NK-92 treated with Interleukin-12 subunit alpha and Interleukin-12 subunit beta, amount 100 ng/mL, for 24 hours (cell line): ENCODE measurements around the gene CELSR1.
"Not testable (repeated sequence)": the region's sequence is repeated elsewhere in the genome, so short reads cannot be mapped to it uniquely, and the experiment has no call there.

ENCODE experiments used
- DNase-seq: peaks from one replicate; lab custom pipeline; 2025; lab: John Stamatoyannopoulos, UW

Gene CELSR1

DNA sequence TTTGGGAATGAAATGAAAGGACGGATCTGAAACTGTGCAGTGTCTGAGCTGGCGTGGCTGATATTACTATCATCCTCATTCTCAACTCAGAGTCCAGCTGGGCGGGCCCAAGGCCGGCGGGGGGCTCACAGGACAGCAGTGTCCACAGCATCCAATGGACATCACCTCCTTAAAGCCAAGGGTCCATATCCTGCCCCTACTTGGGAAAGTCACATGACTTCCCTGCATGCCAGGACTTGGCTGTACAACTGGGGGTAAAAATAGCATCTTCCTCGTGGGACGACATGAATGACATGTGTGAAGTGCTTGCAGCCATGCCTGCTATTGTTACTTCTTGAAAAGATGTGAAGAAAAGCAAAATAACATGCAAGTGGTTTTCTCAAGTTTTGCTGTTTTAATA lies 119.7 kb downstream of the CELSR1 start:
- DNase-seq: no peak

DNA sequence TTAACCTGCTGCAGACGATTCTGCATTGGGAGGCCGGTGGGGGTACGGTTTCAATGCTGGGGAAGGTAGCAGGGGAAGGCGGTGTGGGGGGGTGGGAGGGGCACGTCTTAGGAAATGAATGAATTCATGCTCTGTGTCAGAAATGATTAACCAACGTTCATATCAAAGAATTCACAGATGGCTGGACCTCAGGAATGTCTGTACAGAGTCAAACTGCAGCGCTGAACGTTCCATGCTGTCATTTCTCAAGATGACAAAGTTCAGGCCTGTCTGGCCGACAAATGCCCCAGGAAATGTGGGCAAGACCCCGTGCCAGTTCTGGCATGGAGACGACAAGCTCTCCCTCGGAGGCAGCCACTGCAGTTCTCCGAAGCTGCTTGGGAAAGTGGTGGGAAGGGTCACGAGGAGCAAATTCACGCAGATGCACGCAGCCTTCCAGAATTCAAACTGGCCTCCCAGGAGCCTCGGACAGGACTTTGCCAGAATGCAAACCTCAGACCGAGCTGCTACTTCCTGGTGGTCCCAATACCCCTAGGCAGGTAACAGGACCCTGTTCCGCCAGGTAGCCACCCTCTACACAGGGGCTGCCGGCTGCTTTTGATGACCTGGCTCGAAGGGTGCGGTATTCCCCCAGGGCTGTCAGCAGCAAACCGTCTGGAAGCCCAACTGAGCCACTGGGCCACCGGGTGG lies 120.4 kb downstream of the CELSR1 start:
- no peak for DNase-seq

DNA sequence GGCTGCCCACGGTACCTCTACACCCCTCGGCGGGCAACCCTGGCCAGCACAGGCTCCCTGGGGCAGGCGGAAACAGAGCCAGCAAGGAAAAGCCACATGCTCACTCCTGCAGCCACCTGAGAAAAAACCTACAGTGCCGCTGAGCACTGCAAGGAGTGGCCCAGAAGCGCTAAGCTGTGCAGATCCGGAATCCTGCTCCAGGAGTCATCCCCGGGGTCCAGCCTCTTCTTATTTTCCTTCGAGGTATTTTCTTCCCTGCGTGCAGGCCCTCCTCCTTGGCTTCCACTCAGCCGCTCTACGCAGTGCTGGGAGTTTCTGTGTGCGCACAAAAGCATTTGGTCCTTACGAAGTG lies 120.9 kb downstream of the CELSR1 start:
- no peak for DNase-seq

DNA sequence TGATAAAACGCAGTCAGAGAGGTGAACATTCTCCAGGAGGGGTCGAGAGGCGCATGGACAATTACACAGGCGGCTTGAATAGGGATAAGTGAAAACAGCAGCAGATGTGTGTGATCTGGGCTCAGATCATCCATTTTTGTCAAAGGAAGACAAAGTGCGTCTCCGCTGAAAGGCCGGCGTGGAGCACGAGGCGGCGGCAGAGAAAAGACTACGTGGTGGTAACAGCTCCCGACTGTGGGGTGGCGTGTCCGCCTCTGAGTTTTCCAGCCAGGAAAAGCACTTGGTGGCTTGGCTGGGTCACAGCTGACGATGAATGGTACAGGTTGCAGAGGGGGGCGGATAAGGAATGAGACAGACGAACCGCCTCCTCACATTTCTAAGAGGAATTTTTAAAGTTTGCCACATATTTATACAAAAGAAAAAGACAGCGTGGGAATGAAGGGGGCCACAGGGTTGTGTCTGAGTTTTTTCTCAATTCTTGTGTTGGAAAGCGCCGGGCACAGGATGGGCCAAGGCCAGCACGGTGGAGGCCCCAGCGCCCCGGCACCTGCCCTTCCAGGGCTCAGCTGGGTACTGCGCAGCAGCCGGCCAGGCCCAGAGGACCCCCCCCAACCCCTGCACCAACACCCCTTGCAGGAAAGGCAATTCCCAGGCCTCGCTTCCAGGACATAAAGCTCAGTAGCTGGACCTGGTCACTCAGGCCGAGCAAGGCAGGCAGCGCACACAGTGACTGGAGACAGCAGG lies 121.5 kb downstream of the CELSR1 start:
- DNase-seq: no peak

DNA sequence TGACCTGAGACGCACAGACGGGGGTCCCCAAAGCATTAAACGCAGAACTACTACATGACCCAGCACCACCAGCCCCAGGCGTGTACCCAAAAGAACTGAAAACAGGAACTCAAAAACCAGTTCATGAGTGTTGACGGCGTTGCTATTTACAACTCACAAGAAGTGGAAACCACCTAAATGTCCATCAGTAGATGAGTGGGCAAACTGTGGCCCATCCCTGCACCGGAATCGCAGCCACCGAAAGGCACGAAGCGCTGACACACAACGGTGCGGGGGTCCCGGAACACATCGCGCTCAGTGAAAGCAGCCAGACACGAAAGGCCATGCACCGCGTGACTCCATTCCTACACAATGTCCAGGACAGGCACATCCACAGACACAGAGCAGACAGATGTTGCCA lies 122.7 kb downstream of the CELSR1 start:
- no peak for DNase-seq

DNA sequence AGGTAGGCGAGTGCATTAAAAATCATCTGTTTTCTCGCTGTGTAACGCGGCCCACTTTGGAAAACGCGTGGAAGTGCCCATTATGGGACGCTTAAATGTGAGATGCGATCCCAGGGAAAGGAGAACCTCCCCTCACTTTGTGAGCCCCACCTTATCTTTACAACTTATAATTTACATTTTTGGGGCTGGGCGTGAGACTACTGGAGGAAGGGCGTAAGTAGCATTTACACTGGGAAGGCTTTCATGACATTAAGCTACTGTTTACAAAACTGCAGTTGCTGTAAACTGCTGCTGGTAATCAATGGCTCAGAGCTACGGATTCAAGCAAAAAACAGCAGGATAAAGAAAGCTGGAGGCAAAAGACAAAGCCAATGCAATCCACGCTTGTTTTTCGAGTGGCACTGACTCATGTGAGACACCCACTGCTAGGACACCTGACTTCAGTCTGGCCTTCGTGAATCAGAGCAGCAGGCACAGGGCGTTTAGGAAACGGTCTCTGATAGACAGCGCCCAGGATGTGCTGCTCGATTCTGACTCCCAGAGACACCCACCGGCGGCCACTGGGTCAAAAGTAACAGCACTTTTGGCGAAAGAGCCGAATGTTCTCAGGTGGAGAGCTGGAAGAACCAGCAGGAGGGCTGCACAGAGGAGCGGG lies 123.6 kb downstream of the CELSR1 start:
- DNase-seq: no peak

DNA sequence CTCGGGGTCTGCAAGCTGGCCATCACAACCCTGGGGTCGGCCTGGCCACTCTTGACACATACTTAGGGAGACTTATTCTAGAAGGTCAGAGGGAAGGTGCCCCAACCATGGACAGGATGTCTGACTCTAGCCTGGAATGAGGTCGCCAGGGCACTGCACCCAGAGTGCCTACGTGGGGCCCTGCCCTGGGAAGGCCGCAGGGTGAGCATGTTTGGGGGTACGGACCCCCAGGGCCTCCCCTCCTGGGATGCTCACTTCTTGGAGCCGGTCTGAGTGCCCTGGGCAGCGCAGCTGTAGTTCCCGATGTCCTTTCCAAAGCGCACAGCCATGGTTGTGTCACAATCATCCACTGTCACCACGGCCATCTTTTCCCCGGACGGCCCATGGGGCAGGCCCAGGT lies 126.1 kb downstream of the CELSR1 start:
- DNase-seq: no peak

DNA sequence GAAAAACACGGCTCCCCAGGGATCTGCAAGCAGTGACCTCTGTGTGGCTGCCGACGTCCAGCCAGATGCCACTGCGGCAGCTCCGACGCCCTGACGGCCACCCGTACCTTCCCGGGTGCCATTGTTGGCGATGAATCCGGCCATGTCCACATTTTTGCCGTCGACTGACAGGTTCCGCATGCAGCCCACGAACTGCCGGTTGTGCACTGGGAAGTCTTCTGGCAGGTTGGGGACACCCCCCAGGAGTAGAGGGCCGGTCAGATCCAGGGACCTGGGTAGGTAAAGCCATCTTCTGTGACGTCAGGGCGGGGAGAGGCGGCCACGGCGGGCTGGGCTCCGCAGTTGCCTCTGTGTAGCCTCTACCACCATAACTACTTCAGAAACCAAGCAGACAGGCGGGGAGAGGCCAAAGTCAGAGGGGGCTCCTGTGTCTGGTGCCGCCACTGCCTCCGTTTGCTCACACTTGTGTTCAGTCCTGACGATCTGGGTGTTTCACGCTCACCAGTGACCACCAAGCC lies 127.1 kb downstream of the CELSR1 start:
- DNase-seq: no peak

DNA sequence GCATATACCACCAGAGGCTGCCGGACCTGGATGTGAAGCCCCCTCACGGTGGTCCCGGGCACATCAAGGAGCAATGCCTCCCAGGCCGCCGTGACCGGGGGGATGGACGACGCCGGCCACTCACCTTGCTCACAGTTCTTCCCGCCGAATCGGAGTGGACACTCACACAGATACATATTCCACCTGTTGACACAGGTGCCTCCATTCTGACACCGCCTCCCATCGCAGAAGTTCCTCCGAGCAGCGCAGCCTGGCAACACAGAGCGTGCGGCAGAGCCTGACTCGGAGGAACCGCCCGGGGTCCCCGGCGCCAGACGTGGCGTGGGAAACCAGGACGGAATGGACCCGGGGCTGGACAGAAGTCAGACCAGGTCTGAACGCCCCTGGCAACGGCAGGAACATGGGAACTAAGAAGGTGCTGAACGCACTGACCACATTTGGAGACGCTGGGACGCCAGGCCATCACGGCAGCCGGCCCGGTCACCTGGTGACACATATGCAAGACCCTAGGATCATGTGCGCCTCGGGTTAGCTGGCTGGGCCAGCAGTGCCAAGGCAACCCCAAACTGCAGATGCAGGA lies 127.7 kb downstream of the CELSR1 start:
- DNase-seq: no peak

DNA sequence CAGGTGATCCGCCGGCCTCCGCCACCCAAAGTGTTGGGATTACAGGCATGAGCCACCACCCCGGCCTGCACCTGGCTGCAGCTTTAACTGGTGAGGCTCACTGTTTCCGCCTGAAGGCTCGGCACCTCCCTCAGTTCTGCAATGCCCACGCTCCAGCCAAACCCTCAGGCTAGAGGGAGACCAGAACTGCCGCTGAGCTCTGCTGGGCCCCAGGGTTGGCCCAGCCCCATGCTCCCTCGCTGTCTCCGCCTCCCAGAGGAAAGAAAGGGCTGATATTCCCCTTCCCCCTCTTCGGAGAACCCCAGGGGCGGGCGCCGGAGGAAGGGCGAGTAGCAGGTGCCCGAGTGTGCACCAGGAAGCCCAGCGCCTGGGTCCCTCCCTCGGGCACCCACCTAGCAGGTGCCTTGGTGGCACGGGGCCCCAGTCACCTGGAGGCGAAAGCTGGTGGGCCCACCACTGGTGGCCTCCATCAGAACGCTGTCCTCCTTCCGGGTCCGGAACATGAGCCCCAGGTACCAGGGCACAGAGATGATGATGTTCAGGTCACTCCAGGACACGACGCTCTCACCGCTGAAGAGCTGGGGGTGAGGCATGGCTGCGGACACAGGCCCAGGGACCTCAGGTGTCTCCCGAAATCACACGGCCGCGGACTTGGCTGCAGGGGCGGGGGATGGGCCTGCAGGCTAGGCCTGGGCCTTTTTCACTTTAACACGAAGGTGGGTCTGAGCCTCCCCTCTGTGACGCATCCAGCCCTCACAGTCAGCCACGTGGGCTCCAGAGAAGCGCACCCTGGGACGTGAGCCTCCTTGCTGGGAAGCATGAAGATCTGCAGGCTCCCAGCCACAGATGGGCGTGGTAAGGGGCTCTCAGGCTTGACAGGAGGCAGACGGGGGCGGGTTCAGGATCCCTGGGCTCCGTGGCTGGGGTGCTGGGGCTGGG lies 128.6 kb downstream of the CELSR1 start:
- DNase-seq: no peak

DNA sequence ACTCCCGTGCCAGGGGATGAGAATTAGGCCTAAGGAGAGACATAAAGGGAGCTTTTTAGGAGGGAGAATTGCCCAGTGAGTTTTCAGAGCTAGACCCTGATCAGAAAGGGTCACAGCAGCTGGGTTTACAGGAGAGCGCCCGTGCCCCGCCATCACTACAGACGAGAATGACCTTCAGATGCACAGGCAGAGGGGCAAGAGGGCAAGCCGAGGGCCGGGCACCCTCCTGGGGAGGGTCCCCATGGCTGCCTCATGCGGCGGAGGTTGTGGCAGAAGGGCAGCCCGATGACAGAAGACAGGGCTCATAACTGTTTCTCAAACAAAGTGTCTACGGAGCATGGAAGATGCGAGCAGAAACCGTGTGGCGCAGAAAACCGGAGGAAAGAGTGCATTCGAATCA lies 129.7 kb downstream of the CELSR1 start:
- DNase-seq: no peak

DNA sequence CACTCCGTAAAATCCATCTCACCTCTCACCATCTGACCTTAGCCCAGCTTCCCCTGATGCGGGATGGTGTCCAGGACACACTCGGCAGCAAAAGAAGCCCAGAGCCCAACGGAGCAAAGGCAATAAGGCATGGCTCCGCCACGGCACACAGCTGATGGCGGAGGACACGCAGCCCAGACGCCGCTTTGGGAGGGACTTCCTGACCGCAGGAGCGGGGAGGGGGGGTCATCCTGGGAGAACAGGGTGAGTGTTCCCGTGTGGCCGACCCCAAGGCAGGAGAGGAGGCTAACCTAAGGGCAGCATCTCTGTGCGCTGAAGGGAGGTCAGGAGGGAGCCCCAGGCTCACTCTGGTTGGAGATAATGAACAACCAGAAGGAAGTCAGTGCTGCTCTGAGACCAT lies 130.6 kb downstream of the CELSR1 start:
- no peak for DNase-seq

DNA sequence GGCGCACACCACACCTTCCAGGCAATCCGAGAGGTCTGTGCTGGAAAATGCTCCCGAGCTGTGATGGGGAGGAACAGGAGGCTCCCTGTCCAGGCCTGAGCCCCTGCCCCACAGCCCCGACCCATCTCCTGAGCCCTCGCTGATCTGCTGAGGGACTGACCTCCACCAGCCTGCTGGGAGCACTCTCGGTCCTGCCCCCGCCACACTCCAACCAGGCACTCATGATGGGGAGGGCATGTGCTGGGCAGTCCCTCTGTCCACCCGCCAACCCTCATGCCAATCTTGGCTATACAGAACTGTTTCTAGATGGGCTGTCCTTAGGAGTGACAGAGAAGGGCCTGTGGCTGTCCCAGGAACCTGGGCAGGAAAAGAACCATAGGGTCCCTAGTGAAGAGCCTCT lies 131.1 kb downstream of the CELSR1 start:
- DNase-seq: no peak

DNA sequence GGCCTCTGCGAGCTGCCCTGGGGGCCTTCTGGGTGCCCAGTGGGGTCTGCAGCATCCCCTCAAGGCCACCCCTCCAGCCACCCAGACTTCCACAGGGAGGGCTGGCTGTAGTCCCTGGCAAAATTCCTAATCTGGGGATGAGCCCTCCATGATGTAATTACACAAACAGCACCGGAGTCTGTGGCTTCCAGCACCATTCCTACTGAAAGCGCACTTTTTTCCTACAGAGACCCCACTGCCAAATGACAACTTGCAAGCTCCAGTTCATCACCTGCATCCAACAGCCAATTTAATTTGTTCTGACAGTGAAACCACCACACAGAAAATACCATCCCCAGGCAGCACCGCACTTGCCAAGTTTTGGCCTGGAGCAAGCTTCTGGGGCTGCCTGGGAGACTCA lies 131.5 kb downstream of the CELSR1 start:
- no peak for DNase-seq

DNA sequence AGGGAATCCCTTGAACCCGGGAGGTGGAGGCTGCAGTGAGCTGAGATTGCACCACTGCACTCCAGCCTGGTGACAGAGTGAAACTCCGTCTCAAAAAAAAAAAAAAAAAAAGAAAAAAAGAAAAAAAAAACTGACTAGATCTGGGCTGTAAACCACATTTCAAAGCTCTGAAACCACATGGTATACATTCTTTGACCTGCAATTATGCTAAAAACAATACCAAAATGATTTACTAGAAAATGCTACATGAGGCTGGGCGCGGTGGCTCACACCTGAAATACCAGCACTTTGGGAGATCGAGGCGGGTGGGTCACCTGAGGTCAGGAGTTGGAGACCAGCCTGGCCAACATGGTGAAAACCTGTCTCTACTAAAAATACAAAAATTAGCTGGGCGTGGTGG lies 133.5 kb downstream of the CELSR1 start:
- DNase-seq: not testable (repeated sequence)

DNA sequence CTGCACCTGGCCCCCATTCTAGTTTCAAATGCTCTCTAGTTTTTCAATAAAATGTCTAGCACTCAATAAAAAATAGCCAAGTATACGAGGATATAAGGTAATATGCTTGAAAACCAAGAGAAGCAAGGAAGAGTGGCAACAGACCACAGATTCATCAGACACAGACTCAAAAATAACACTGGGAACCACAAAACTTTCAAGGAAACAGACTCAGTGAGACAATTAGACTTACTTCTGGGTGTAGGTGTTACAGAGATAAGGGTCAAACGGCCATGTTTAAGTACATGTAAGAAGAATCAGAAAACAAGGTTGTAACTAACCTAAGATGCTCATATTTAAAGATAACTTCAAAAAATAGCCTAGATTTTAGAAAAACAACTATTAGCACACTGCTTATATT lies 134.9 kb downstream of the CELSR1 start:
- no peak for DNase-seq

DNA sequence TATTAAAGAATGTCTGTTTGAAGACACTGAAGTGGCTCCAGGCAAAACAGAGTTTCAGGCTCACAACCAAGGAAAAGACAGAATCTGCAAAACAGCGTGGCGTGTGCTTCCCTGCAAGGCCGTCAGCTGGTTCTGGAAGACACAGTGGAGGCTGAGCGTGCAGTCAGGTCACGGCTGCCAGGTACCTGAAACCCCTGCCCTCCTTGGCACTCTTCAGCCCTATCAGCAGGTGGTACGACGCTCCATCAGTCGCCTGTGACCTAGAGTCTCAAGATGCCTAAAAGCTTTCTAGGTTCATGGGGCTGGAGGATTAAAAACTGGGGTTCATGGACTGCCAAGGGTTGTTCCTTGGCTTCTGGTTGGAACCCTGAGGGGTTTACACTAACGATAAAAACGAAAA lies 136.1 kb downstream of the CELSR1 start:
- DNase-seq: no peak

DNA sequence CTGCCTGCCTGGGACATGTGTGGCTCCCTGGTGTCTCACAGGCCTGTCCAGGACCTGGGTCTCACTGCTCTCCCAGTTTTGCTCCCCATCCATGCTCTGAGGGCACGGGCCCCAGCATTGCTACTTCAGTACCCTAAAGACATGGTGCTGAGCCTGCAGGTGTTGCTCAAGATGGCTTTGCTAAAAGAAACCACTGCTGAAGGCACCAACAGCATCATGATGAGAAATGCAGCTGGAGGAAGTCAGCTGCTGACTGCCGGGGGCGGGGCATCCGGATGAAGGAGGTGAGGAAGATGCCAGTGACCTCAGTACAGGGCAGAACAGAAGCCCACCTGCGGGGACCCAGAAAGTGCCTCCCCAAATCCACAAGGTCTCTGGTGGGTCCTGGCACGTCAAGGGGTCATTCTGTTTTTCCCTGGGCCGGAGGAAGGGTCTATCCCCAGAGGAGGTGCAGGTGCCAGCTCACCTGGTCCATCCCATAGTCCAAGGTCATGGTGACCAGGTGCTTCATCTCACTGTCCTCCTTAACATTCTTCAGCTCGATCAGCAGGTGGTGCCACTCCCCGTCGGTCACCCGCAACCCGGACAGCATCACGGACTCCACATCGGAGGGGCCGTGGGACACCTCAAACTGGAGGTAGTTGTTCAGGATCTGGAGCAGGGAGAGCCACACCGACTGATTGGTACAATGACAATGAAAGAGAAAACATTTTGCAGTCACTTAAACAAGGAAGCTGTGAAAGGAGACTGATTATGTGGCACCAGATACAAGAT lies 138.0 kb downstream of the CELSR1 start:
- DNase-seq: no peak

DNA sequence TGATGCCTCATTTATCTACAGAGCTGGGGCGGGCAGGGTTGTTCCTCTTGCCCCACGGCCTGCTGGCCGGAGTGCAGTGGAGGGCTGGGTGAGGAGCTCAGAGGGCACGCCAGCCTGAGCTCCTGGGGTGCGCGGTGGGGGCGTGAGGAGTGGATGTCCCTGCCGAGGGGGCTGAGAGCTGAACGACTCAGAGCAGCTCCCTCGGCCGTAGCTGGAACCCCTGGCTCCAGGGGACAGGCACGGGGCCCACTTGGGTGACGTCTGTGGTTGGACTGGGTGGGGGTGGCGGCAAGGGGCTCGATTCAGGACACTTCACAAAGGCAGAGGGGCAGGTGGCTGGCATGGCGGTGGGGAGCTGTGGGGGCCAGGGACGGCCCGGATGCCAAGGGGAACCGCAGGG lies 139.5 kb downstream of the CELSR1 start:
- DNase-seq: no peak

DNA sequence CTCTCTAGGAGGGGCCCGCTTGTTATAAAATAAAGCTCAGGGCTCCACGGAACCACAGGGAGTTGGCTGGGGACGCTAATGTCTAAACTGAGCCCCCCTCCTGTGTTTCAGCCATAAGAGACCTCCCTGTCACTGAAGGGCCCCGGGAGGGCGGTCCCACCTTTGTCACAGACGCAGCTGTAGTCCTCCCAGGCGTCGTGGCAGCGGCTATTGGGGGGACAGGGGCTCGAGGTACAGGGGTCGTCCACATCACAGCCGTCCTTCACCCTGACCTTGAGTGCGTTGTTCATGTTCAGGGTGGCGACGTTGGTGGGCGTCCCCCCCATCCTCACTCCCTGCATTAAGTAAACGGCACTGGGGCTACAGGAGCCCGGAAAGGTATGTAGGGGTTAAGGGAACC lies 139.9 kb downstream of the CELSR1 start:
- no peak for DNase-seq

DNA sequence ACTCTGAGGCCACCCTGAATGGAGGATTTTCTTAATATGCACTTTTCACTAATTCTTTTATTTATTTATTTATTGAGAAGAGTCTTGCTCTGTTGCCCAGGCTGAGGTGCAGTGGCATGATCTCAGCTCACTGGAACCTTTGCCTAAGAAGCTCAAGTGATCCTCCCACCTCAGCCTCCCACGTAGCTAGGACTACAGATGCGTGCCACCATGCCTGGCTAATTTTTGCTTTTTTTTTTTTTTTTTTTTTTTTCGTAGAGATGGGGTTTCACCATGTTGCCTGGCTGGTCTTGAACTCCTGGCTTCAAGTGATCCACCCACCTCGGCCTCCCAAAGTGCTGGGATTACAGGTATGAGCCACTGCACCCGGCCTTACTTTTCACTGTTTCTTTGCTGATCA lies 140.4 kb downstream of the CELSR1 start:
- DNase-seq: not testable (repeated sequence)
